ENCODE data around the gene PAM16. TPM values are rescaled to one million over a fixed set of nuclear protein-coding genes. Genes with fewer than 3 reads are reported as not detected.

Gene PAM16
- total RNA-seq, 1 experiment from 2014 or later: 117 TPM

- ChIA-PET POLR2A (interaction anchor here (0.6 kb wide), 1 partner anchor 388 kb away, joined by 3 read pairs; no protein-coding TSS in a partner anchor), CTCF (interaction anchor here (0.7 to 14.1 kb wide), 3 partner anchors 11 to 30 kb away, joined by 3 to 263 read pairs (median 13); no protein-coding TSS in a partner anchor)
- BruUV-seq (replicated peaks): no TSS peak
- H3K9me3 Mint-ChIP-seq (ENCODE audit: unreplicated experiment): no peaks in the 10 kb centered on the region
- H3K4me3 Mint-ChIP-seq (ENCODE audit: unreplicated experiment): no peak overlapping the region
- H3K36me3 Mint-ChIP-seq (ENCODE audit: insufficient read depth, unreplicated experiment): no peaks in the 10 kb centered on the region
- no peak overlapping the region for H3K27ac Mint-ChIP-seq (ENCODE audit: low read depth, unreplicated experiment)
- DNase-seq (ENCODE audit: unreplicated experiment): no peak
- H3K27me3 Mint-ChIP-seq (ENCODE audit: insufficient read depth, unreplicated experiment): no peaks in the 10 kb centered on the region
- peaks cover 21% of the 10 kb centered on the region for H3K4me1 Mint-ChIP-seq (ENCODE audit: insufficient read depth, unreplicated experiment)
- TF ChIP-seq, protein P1, sequence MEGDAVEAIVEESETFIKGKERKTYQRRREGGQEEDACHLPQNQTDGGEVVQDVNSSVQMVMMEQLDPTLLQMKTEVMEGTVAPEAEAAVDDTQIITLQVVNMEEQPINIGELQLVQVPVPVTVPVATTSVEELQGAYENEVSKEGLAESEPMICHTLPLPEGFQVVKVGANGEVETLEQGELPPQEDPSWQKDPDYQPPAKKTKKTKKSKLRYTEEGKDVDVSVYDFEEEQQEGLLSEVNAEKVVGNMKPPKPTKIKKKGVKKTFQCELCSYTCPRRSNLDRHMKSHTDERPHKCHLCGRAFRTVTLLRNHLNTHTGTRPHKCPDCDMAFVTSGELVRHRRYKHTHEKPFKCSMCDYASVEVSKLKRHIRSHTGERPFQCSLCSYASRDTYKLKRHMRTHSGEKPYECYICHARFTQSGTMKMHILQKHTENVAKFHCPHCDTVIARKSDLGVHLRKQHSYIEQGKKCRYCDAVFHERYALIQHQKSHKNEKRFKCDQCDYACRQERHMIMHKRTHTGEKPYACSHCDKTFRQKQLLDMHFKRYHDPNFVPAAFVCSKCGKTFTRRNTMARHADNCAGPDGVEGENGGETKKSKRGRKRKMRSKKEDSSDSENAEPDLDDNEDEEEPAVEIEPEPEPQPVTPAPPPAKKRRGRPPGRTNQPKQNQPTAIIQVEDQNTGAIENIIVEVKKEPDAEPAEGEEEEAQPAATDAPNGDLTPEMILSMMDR (IDR thresholded peaks at IDR 0.05; ENCODE audit: unreplicated experiment): no peak
- intact Hi-C loops (cut with micrococcal nuclease): no loop called here
These were observed 19.6 kb upstream of the PAM16 start for GRCh38 chr16:4370570-4371356.

GRCh38 chr16:4370151-4370550 is 19.0 kb upstream of the PAM16 start:
- BruUV-seq (replicated peaks): no TSS peak
- H3K4me1 Mint-ChIP-seq (ENCODE audit: insufficient read depth, unreplicated experiment): peaks cover 15% of the 10 kb centered on the region
- H3K36me3 Mint-ChIP-seq (ENCODE audit: insufficient read depth, unreplicated experiment): no peaks in the 10 kb centered on the region
- H3K27me3 Mint-ChIP-seq (ENCODE audit: insufficient read depth, unreplicated experiment): no peaks in the 10 kb centered on the region
- CTCF ChIA-PET: interaction anchor here (0.6 to 14.1 kb wide), 5 partner anchors 11 to 164 kb away, joined by 3 to 263 read pairs (median 3); no protein-coding TSS in a partner anchor
- POLR2A ChIA-PET: interaction anchor here (1.3 to 1.6 kb wide), 2 partner anchors 7 to 10 kb away, joined by 3 to 4 read pairs; no protein-coding TSS in a partner anchor
- no peaks in the 10 kb centered on the region for H3K9me3 Mint-ChIP-seq (ENCODE audit: unreplicated experiment)
- DNase-seq (ENCODE audit: unreplicated experiment): no peak
- no peak overlapping the region for H3K27ac Mint-ChIP-seq (ENCODE audit: low read depth, unreplicated experiment)
- intact Hi-C loops (cut with micrococcal nuclease): no loop called here
- H3K4me3 Mint-ChIP-seq (ENCODE audit: unreplicated experiment): no peak overlapping the region
- TF ChIP-seq, protein P1 (IDR thresholded peaks at IDR 0.05; ENCODE audit: unreplicated experiment): no peak

DNA sequence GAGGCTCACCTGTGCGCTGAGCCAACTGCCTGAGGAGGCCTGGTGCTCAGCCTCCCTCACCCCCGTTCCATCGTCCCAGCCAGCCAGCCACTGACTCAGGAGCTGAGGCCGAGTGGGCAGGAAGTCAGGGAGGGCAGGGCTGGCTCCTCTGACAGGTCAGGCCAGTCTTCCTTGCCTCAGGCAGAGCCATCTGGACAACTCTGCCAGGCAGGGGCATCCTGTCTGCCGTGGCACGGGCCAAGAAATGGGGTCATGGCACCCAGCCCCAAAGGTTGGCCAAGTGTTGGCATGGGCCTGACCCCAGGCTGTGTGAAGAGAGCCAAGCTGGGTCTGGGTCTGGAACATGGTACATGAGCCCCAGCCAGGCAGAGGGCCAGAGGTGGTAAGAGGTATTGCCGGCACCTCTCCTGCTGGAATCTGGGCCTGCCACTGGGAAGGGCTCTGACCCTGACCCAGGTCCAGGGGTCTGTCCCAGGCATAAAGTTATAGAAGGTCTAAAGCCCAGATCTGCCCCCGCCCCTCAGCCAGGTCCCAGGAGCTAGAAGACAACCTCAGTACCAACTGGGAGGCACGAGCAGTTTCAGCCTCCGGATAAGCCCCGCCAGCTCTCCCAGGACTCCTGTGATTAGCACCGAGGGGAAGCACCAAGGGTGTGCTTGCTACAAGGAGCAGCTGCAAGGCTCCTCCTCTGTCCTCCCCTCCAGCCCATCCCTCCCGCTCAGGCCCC is 18.0 kb upstream of the PAM16 start:
- TF ChIP-seq, protein P1 (IDR thresholded peaks at IDR 0.05; ENCODE audit: unreplicated experiment): no peak
- no peaks in the 10 kb centered on the region for H3K9me3 Mint-ChIP-seq (ENCODE audit: unreplicated experiment)
- intact Hi-C loops (cut with micrococcal nuclease): no loop called here
- no TSS peak for BruUV-seq (replicated peaks)
- no peak overlapping the region for H3K27ac Mint-ChIP-seq (ENCODE audit: low read depth, unreplicated experiment)
- CTCF ChIA-PET: interaction anchor here (0.6 to 14.1 kb wide), 7 partner anchors 10 to 1406 kb away, joined by 3 to 263 read pairs (median 4); no protein-coding TSS in a partner anchor
- POLR2A ChIA-PET: interaction anchor here (1.2 to 1.6 kb wide), 3 partner anchors 8 to 17 kb away, joined by 3 to 5 read pairs (median 4); no protein-coding TSS in a partner anchor
- H3K27me3 Mint-ChIP-seq (ENCODE audit: insufficient read depth, unreplicated experiment): no peaks in the 10 kb centered on the region
- H3K36me3 Mint-ChIP-seq (ENCODE audit: insufficient read depth, unreplicated experiment): no peaks in the 10 kb centered on the region
- no peak overlapping the region for H3K4me3 Mint-ChIP-seq (ENCODE audit: unreplicated experiment)
- peaks cover 15% of the 10 kb centered on the region for H3K4me1 Mint-ChIP-seq (ENCODE audit: insufficient read depth, unreplicated experiment)
- DNase-seq (ENCODE audit: unreplicated experiment): peak; percentile 88

GRCh38 chr16:4367393-4367856 is 16.3 kb upstream of the PAM16 start:
- peaks cover 9% of the 10 kb centered on the region for H3K4me1 Mint-ChIP-seq (ENCODE audit: insufficient read depth, unreplicated experiment)
- TF ChIP-seq, protein P1 (IDR thresholded peaks at IDR 0.05; ENCODE audit: unreplicated experiment): no peak
- H3K9me3 Mint-ChIP-seq (ENCODE audit: unreplicated experiment): no peaks in the 10 kb centered on the region
- ChIA-PET POLR2A (interaction anchor here (0.5 kb wide), 1 partner anchor 819 kb away, joined by 3 read pairs; no protein-coding TSS in a partner anchor), CTCF (interaction anchor here (14.1 kb wide), 1 partner anchor 34 kb away, joined by 263 read pairs; no protein-coding TSS in a partner anchor)
- H3K4me3 Mint-ChIP-seq (ENCODE audit: unreplicated experiment): no peak overlapping the region
- no peak for DNase-seq (ENCODE audit: unreplicated experiment)
- no peaks in the 10 kb centered on the region for H3K27me3 Mint-ChIP-seq (ENCODE audit: insufficient read depth, unreplicated experiment)
- no TSS peak for BruUV-seq (replicated peaks)
- intact Hi-C loops (cut with micrococcal nuclease): no loop called here
- H3K27ac Mint-ChIP-seq (ENCODE audit: low read depth, unreplicated experiment): peak overlapping the region; percentile 16
- H3K36me3 Mint-ChIP-seq (ENCODE audit: insufficient read depth, unreplicated experiment): no peaks in the 10 kb centered on the region
